CD14-positive monocyte (primary cell): ENCODE results near the gene NKX2-2. TPM values are rescaled to one million over a fixed set of nuclear protein-coding genes. Genes with fewer than 3 reads are reported as not detected.

Source experiments
- DNase-seq, 3 donors: peaks; one replicate each; pipeline ENCODE4 v3.0.0-alpha.2; 2011 to 2022
- H2AFZ ChIP-seq: 2 replicates; pipeline ENCODE4 v1.6.0; 2012; ENCODE audit warnings: mild to moderate bottlenecking, low read depth, low read length, inconsistent platforms; ENCODE audit not compliant: insufficient read depth, poor library complexity, severe bottlenecking
- H3K27ac ChIP-seq, 2 donors: 1 replicate in 1 of 2; 2 replicates in 1 of 2; pipeline ENCODE4 v1.5.1; 2012 to 2013; ENCODE audit warnings: low read length in 2 of 2, control low read depth in 1 of 2, inconsistent platforms in 1 of 2, low read depth in 1 of 2, mild to moderate bottlenecking in 1 of 2
- H3K27me3 ChIP-seq, 2 donors: one replicate each; pipeline versions ENCODE4 v1.6.0 to v1.6.1; 2011 to 2013; ENCODE audit warnings: low read length in 2 of 2; ENCODE audit not compliant: control insufficient read depth in 2 of 2, insufficient read depth in 2 of 2
- H3K36me3 ChIP-seq, 2 donors: replicated peaks in 1 of 2; 1 replicate in 1 of 2; 2 replicates in 1 of 2; pipeline versions ENCODE4 v1.5.1 to v1.6.1; 2012 to 2013; ENCODE audit warnings: low read length in 2 of 2, control low read depth in 1 of 2, inconsistent platforms in 1 of 2, mild to moderate bottlenecking in 1 of 2; ENCODE audit not compliant: insufficient read depth in 2 of 2, control insufficient read depth in 1 of 2
- H3K4me1 ChIP-seq, 2 donors: 1 replicate in 1 of 2; 2 replicates in 1 of 2; pipeline versions ENCODE4 v1.5.1 to v1.6.1; 2012 to 2013; ENCODE audit warnings: low read length in 2 of 2, control low read depth in 1 of 2, inconsistent platforms in 1 of 2, mild to moderate bottlenecking in 1 of 2, moderate library complexity in 1 of 2; ENCODE audit not compliant: insufficient read depth in 2 of 2, control insufficient read depth in 1 of 2
- H3K4me2 ChIP-seq: replicated peaks from 2 replicates; pipeline ENCODE3; 2012; ENCODE audit warnings: low read length, moderate library complexity, mild to moderate bottlenecking; ENCODE audit not compliant: poor library complexity, severe bottlenecking; ENCODE audit errors: extremely low read depth
- H3K4me3 ChIP-seq, 3 experiments: fragments of 200-600 bp in 1 of 3; sonication (generic) in 1 of 3; replicated peaks in 1 of 3; 1 replicate in 2 of 3; 2 replicates in 1 of 3; pipeline ENCODE4 v1.5.1; 2011 to 2013; ENCODE audit warnings: low read length in 3 of 3, mild to moderate bottlenecking in 3 of 3, control low read depth in 2 of 3, low read depth in 2 of 3, inconsistent platforms in 1 of 3, moderate library complexity in 1 of 3
- H3K79me2 ChIP-seq: 2 replicates; pipeline ENCODE4 v1.6.0; 2012; ENCODE audit warnings: mild to moderate bottlenecking, control low read depth, inconsistent platforms, low read length, moderate library complexity; ENCODE audit not compliant: insufficient read depth
- H3K9ac ChIP-seq: 2 replicates; pipeline ENCODE4 v1.6.0; 2017; ENCODE audit warnings: low read length, mild to moderate bottlenecking; ENCODE audit not compliant: insufficient read depth, poor library complexity, severe bottlenecking
- H3K9me3 ChIP-seq, 2 donors: replicated peaks in 1 of 2; 1 replicate in 1 of 2; 2 replicates in 1 of 2; pipeline versions ENCODE4 v1.5.1 to v1.6.1; 2012 to 2013; ENCODE audit warnings: low read length in 2 of 2, control low read depth in 1 of 2; ENCODE audit not compliant: control insufficient read depth in 1 of 2, insufficient read depth in 1 of 2
- H4K20me1 ChIP-seq: 2 replicates; pipeline ENCODE4 v1.6.0; 2012; ENCODE audit warnings: mild to moderate bottlenecking, low read length, control low read depth, moderate library complexity; ENCODE audit not compliant: insufficient read depth
- H3K27ac Mint-ChIP-seq, 7 donors: one replicate each; pipeline ENCODE4 v1.8.0; 2020; ENCODE audit warnings: mild to moderate bottlenecking in 7 of 7, mixed read lengths in 7 of 7, moderate library complexity in 6 of 7, inconsistent platforms in 2 of 7
- H3K27me3 Mint-ChIP-seq, 3 donors: one replicate each; pipeline ENCODE4 v1.8.0; 2021 to 2022; ENCODE audit warnings: low read depth in 3 of 3, mild to moderate bottlenecking in 3 of 3, mixed read lengths in 3 of 3, moderate library complexity in 3 of 3, inconsistent platforms in 1 of 3
- H3K36me3 Mint-ChIP-seq, 2 donors: one replicate each; pipeline ENCODE4 v1.8.0; 2020; ENCODE audit warnings: mixed read lengths in 2 of 2, inconsistent platforms in 1 of 2, mild to moderate bottlenecking in 1 of 2
- H3K4me1 Mint-ChIP-seq: one replicate; pipeline ENCODE4 v1.8.0; 2020; ENCODE audit warnings: mild to moderate bottlenecking, mixed read lengths
- H3K4me3 Mint-ChIP-seq, 2 donors: one replicate each; pipeline ENCODE4 v1.8.0; 2020; ENCODE audit warnings: mild to moderate bottlenecking in 2 of 2, mixed read lengths in 2 of 2, moderate library complexity in 1 of 2
- H3K9me3 Mint-ChIP-seq, 7 donors: one replicate each; pipeline ENCODE4 v1.8.0; 2020 to 2022; ENCODE audit warnings: mixed read lengths in 7 of 7, mild to moderate bottlenecking in 6 of 7, moderate library complexity in 6 of 7, inconsistent platforms in 2 of 7
- CTCF ChIP-seq: fragments of 200-600 bp; IDR thresholded peaks from one replicate; pipeline ENCODE4 v1.8.0; 2022; ENCODE audit warnings: antibody characterized with exemption, mild to moderate bottlenecking
- WGBS: methylation state at CpG from one replicate; pipeline ENCODE4 v1.1.5; 2013; ENCODE audit warnings: missing lambda C conversion rate; ENCODE audit not compliant: insufficient coverage; 5-methylcytosine and 5-hydroxymethylcytosine counted together
- intact Hi-C, 2 donors: fragments of 100-400 bp; cut with micrococcal nuclease; formaldehyde crosslinking; loops; one replicate each; pipeline versions ENCODE4 v1.15.0 to v1.15.1; 2023
- polyA plus RNA-seq, 3 donors: library from polyadenylated mRNA; depleted of rRNA in 1 of 3; unstranded in 2 of 3; stranded (reverse) in 1 of 3; fragments of 300-500 nt in 2 of 3; fragments of >200 nt in 1 of 3; fragmentation: Illumina TruSeq in 2 of 3; gene quantifications; 1 replicate in 2 of 3; 2 replicates in 1 of 3; pipeline ENCODE4 v1.2.3, GENCODE V29; 2012 to 2021

Gene NKX2-2
- polyA plus RNA-seq, 3 donors, result not detected

- Histone ChIP-seq H3K36me3 (no peaks in the 10 kb centered on the region), H3K9ac (no peak overlapping the region), H3K4me3 (no peak overlapping the region), H3K79me2 (no peaks in the 10 kb centered on the region), H3K4me2 (no peak overlapping the region), H4K20me1 (no peaks in the 10 kb centered on the region), H3K27ac (no peak overlapping the region), H2AFZ (no peak overlapping the region), H3K27me3 (peaks cover 2 to 4% of the 10 kb centered on the region in 2 donors), H3K9me3 (no peaks in the 10 kb centered on the region), H3K4me1 (no peaks in the 10 kb centered on the region)
- H3K4me3 Mint-ChIP-seq, result no peak overlapping the region
- WGBS, result no CpG with 5 or more reads among the region's 5 CpGs
- no peaks in the 10 kb centered on the region for H3K9me3 Mint-ChIP-seq
- H3K36me3 Mint-ChIP-seq, result no peaks in the 10 kb centered on the region
- H3K4me1 Mint-ChIP-seq, result no peaks in the 10 kb centered on the region
- no peak for TF ChIP-seq CTCF
- intact Hi-C loops, result no loop called here
- DNase-seq, result no peak
- H3K27ac Mint-ChIP-seq, result no peak overlapping the region
- peaks cover 24 to 42% (median 31%) of the 10 kb centered on the region in 3 donors for H3K27me3 Mint-ChIP-seq
These were observed 17.4 kb downstream of the NKX2-2 start for GRCh38 chr20:21496452-21496851.

GRCh38 chr20:21493049-21493448 lies 20.8 kb downstream of the NKX2-2 start:
- no peak overlapping the region for H3K9ac ChIP-seq
- no peaks in the 10 kb centered on the region for H3K36me3 Mint-ChIP-seq
- H3K36me3 ChIP-seq, result no peaks in the 10 kb centered on the region
- no peak overlapping the region for H3K4me3 Mint-ChIP-seq
- H3K4me1 ChIP-seq, result no peaks in the 10 kb centered on the region
- H3K79me2 ChIP-seq, result no peaks in the 10 kb centered on the region
- intact Hi-C loops, result no loop called here
- H3K27ac ChIP-seq, result no peak overlapping the region
- H3K27me3 ChIP-seq, result peaks cover 9 to 12% of the 10 kb centered on the region in 2 donors
- H3K4me3 ChIP-seq, result no peak overlapping the region
- 78% methylated on average over 4 of the region's 6 CpGs for WGBS
- peaks cover 17 to 41% (median 24%) of the 10 kb centered on the region in 3 donors for H3K27me3 Mint-ChIP-seq
- H3K4me2 ChIP-seq, result no peak overlapping the region
- no peak for DNase-seq
- H2AFZ ChIP-seq, result no peak overlapping the region
- no peak overlapping the region for H3K27ac Mint-ChIP-seq
- no peak for TF ChIP-seq CTCF
- H3K4me1 Mint-ChIP-seq, result no peaks in the 10 kb centered on the region
- no peaks in the 10 kb centered on the region for H3K9me3 ChIP-seq
- H3K9me3 Mint-ChIP-seq, result no peaks in the 10 kb centered on the region
- no peaks in the 10 kb centered on the region for H4K20me1 ChIP-seq
